ENCODE results near the gene NSUN4.

The NSUN4 gene

DNA sequence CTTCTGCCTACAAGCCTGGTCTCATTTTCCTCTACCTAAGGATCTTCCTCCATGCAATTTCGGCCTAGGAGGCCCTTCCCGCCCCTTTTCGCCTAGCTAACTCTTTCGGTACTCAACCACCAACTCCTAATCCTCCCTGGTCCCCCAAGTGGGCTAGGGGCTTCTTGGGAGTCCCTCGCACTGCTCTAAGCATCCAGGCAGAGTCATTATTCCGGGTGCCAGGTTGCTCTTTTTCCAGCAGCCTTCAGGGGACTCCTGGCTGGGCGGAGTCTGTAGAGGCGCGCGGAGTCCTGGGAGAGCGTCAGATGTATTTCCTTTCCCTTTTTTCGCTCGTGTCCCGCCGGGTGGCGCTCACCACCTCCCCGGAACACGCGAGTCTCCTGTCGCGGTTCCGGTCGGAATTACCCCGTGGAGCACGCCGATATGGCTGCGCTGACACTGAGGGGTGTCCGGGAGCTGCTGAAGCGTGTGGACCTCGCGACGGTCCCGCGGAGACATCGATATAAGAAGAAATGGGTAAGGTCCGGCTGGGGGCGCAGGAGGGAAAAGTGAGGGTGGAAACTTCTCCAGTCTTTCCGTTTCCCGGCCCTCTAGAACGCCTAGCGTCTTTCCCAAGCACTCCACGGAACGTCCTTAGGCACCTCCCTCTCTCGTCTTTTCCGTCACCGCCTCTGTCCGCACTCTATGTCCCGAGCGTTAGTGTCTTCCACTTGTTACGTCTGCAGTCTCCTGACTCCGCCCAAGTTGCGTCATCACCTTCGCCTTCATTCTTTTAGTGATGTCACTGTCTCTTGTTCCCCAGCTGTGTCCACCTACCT, at the start of gene NSUN4:
Gene NSUN4 (plus strand): TSS at position 404 of the 818 bp plus-strand sequence. CDS start 20 bp downstream, at position 424.
- H3K4me1 ChIP-seq (ENCODE audit: control insufficient read depth, insufficient read depth, low read length), result peaks cover 2% of the 10 kb centered on the region
- no peaks in the 10 kb centered on the region for H3K9me3 ChIP-seq (ENCODE audit: control insufficient read depth, insufficient read depth, low read length)
- H3K4me3 ChIP-seq (ENCODE audit: low read depth, low read length), result peak within 1 kb of the TSS; percentile 62
- H3K36me3 ChIP-seq (ENCODE audit: control insufficient read depth, insufficient read depth, low read length), result peaks cover 16% of the 10 kb centered on the region
- no peaks in the 10 kb centered on the region for H3K27me3 ChIP-seq (ENCODE audit: control insufficient read depth, insufficient read depth, low read length)
- H3K9ac ChIP-seq (ENCODE audit: low read depth, low read length), result peak within 1 kb of the TSS; percentile 56

DNA sequence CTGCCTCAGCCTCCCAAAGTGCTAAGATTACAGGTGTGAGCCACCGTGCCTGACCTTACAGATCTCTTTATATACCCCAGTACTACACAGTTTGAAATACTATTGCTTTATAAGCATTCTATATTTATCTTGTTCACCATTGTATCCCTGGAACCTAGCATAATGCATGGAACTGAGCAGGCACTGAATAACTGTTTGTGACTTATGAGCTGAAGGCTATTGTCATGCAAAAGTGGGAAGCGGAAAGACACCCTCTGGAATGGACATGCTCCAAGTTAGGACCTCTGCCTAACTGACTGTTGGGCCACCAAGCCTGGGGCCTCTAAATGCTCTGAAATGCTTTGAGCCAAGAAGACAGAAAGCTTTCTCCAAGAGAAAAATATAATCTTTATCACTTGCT, 45.3 kb upstream of the NSUN4 start:
- no peaks in the 10 kb centered on the region for H3K27me3 ChIP-seq (ENCODE audit: control insufficient read depth, insufficient read depth, low read length)
- H3K36me3 ChIP-seq (ENCODE audit: control insufficient read depth, insufficient read depth, low read length), result peaks cover 9% of the 10 kb centered on the region
- no peak overlapping the region for H3K9ac ChIP-seq (ENCODE audit: low read depth, low read length)
- H3K4me1 ChIP-seq (ENCODE audit: control insufficient read depth, insufficient read depth, low read length), result peaks cover 7% of the 10 kb centered on the region
- no peak overlapping the region for H3K4me3 ChIP-seq (ENCODE audit: low read depth, low read length)
- no peaks in the 10 kb centered on the region for H3K9me3 ChIP-seq (ENCODE audit: control insufficient read depth, insufficient read depth, low read length)

DNA sequence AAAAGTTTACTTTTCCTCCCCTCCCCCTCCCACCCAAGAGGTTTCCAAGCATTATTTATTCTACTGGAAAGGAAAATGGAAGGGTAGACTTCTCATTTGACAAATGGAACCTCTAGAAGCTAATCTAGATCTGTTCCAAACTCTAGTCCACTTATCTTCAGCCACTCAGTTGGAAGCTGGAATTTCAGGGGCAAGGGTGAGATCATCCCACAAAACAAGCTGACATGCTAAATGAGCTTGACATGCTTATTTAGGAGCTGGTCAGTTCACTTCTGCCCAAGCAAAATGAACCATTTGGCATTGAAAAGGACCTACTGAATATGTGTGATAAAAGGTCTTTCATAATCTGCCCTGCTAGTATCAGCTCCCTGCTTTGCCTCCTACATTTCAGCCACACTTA, 42.2 kb upstream of the NSUN4 start:
- H3K4me1 ChIP-seq (ENCODE audit: control insufficient read depth, insufficient read depth, low read length), result peaks cover 7% of the 10 kb centered on the region
- H3K9me3 ChIP-seq (ENCODE audit: control insufficient read depth, insufficient read depth, low read length), result no peaks in the 10 kb centered on the region
- peaks cover 9% of the 10 kb centered on the region for H3K36me3 ChIP-seq (ENCODE audit: control insufficient read depth, insufficient read depth, low read length)
- no peak overlapping the region for H3K4me3 ChIP-seq (ENCODE audit: low read depth, low read length)
- H3K27me3 ChIP-seq (ENCODE audit: control insufficient read depth, insufficient read depth, low read length), result no peaks in the 10 kb centered on the region
- H3K9ac ChIP-seq (ENCODE audit: low read depth, low read length), result peak overlapping the region; percentile 13

DNA sequence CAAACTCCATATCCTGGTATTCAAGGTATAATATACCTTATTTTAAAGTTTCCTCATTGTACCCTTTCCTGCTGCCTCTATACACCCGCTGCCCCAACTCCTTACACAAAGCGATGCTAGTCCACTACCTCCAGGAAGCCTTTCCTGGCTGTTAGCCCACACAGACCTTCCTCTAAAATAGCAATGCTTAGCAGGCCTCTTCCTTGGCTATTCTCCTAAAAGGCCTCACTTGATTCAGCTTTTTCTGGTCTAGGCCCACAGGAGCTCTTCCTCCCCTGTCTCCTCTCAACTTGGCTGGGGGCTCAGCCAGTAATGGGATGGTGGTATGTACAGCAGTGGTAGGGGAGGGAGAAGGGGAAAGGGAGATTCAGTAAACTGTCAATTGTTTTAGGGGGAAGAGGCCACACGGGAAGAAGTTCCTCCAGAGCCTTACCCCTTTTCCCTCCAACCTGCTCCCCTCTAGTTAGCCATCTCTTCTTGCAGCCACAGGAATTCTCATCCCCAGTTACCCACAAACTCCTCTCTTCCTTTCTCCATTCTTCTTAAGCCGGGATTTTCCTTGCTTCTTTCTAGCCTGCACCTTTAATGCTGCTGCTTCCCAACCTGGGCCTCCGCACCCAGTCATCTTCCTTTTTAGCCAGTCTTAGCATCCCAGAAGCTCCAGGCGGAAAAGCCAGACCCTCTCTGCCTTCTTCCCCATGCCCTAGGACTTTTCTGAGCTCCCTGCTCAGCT, 39.8 kb upstream of the NSUN4 start:
- Histone ChIP-seq H3K27me3 (ENCODE audit: control insufficient read depth, insufficient read depth, low read length) (no peaks in the 10 kb centered on the region), H3K4me3 (ENCODE audit: low read depth, low read length) (peak overlapping the region; percentile 98), H3K9ac (ENCODE audit: low read depth, low read length) (peak overlapping the region; percentile 98), H3K9me3 (ENCODE audit: control insufficient read depth, insufficient read depth, low read length) (no peaks in the 10 kb centered on the region), H3K36me3 (ENCODE audit: control insufficient read depth, insufficient read depth, low read length) (peaks cover 9% of the 10 kb centered on the region), H3K4me1 (ENCODE audit: control insufficient read depth, insufficient read depth, low read length) (peaks cover 7% of the 10 kb centered on the region)

DNA sequence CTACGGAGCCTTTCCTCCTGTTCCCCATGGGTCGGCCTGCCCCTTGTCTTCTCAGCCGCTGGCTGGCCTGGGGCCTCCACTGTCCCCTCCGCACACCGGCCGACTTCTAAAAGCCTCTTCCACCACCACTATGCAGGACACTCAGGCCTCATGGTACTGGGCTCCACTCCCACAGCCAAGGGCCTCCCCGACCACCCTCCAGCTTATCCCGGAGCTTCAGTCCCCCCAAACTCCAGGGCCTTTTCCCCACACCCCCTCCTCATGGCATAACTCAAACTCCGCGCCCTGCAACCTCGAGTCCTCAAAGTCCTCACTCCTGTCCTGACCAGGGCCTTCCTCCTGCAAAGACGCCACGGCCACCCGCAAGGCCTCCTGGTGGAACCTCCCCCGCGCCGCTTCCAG, 39.2 kb upstream of the NSUN4 start:
- Histone ChIP-seq H3K27me3 (ENCODE audit: control insufficient read depth, insufficient read depth, low read length) (no peaks in the 10 kb centered on the region), H3K36me3 (ENCODE audit: control insufficient read depth, insufficient read depth, low read length) (peaks cover 9% of the 10 kb centered on the region), H3K4me1 (ENCODE audit: control insufficient read depth, insufficient read depth, low read length) (peaks cover 7% of the 10 kb centered on the region), H3K9me3 (ENCODE audit: control insufficient read depth, insufficient read depth, low read length) (no peaks in the 10 kb centered on the region), H3K4me3 (ENCODE audit: low read depth, low read length) (peak overlapping the region; percentile 98), H3K9ac (ENCODE audit: low read depth, low read length) (peak overlapping the region; percentile 98)

DNA sequence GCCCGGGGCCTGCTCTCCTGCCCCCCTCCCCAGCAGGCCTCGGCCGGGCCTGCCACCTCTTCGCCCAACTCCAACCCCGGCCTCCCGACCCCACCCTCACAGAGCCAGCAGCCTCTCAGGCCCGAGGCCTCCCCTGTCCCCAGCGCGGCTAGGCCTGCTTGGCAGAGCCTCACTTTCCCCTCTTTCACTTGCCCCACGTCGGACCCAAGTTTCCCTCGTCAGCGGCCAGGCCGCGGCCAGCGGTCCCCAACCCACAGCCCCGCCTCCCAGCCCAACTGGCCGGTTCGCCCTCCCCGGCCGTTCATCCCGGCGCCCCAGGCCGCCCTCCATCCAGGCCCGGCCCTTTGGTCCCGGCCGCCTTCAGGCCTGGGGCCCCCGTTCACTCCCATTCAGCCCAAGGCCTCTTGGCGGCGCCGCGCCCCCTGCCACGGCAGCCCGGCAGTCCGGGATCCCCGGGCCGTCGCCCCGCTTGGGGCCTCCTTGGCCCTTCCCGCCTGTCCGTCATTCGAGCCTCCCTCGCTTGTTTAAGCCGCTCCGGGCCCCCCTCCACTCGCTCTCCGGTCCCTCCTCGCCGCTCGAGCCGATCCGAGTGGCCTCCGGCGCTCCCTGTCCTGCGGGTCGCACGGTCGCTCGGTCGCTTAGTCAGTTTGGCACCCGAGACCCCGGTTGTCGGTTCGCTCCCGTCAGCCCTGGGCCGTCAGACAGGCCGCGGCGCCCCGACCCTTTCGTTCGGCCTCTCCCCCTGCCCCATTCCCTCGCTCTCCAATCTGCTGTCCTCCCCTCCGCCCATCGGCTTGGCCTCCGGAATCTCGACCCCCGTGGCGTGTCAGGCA, 38.6 kb upstream of the NSUN4 start:
- Histone ChIP-seq H3K4me1 (ENCODE audit: control insufficient read depth, insufficient read depth, low read length) (peaks cover 7% of the 10 kb centered on the region), H3K9ac (ENCODE audit: low read depth, low read length) (peak overlapping the region; percentile 98), H3K9me3 (ENCODE audit: control insufficient read depth, insufficient read depth, low read length) (no peaks in the 10 kb centered on the region), H3K36me3 (ENCODE audit: control insufficient read depth, insufficient read depth, low read length) (peaks cover 9% of the 10 kb centered on the region), H3K4me3 (ENCODE audit: low read depth, low read length) (peak overlapping the region; percentile 98), H3K27me3 (ENCODE audit: control insufficient read depth, insufficient read depth, low read length) (no peaks in the 10 kb centered on the region)

DNA sequence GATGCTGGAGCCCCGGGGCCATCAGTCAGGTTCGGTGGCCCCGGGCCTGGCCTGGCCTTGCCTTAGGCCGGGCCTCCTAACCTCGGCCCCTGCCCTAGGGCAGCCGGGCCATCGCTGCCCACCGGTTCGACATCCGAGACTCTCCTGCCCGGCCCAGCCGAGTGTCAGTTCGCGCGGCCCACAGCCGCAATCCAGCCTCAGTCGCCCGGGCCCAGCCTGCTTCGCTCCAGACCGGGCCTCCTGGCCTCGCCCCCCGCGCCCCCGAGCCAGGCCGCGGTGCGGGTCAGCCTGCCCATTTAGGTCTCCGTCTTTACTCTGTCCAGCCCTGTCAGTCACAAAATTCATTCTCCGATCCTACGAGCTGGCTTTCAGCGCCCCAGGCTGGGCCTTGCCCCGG, 38.0 kb upstream of the NSUN4 start:
- no peaks in the 10 kb centered on the region for H3K9me3 ChIP-seq (ENCODE audit: control insufficient read depth, insufficient read depth, low read length)
- peak overlapping the region; percentile 98 for H3K4me3 ChIP-seq (ENCODE audit: low read depth, low read length)
- H3K36me3 ChIP-seq (ENCODE audit: control insufficient read depth, insufficient read depth, low read length), result peaks cover 3% of the 10 kb centered on the region
- peak overlapping the region; percentile 98 for H3K9ac ChIP-seq (ENCODE audit: low read depth, low read length)
- peaks cover 11% of the 10 kb centered on the region for H3K4me1 ChIP-seq (ENCODE audit: control insufficient read depth, insufficient read depth, low read length)
- no peaks in the 10 kb centered on the region for H3K27me3 ChIP-seq (ENCODE audit: control insufficient read depth, insufficient read depth, low read length)

DNA sequence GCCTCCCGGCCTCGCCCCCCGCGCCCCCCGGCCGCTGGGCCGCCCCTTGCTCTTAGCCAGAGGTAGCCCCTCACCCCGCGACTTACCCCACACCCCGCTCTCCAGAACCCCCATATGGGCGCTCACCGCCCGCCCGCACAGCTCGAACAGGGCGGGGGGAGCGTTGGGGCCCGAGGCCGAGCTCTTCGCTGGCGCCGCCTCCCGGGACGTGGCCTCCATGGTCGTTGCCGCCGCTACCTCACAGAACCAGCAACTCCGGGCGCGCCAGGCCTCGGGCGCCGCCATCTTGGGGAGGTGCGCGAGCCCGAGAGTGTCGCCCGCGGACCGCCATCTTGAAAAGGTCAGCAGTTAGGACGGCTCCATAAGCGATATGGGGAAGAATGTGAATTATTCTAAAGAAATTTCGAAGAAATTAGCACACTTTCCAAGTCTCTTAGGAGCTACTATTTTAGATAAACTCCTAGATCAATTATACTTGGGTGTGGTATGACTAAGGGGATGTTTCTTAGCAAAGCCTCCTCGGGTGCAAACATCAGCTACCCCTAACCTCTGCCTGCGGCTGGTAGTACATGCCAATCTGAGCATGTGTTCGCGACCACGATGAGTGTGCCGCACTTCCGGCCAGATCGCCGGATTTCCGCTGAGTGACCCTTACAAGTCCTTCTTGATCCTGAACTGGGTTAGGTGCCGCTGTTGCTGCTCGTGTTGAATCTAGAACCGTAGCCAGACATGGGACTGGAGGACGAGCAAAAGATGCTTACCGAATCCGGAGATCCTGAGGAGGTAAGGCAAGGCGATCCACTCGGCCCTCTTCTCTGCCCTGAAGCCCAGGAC, 37.4 kb upstream of the NSUN4 start, which contains the start of the genes LRRC41 and UQCRH:
Gene LRRC41 (minus strand): TSS at position 579 of the 834 bp plus-strand sequence. CDS start 294 bp downstream, at position 285.
Gene UQCRH (plus strand): TSS at position 661 of the 834 bp plus-strand sequence. CDS start 69 bp downstream, at position 730.
- Histone ChIP-seq H3K9me3 (ENCODE audit: control insufficient read depth, insufficient read depth, low read length) (no peaks in the 10 kb centered on the region), H3K4me1 (ENCODE audit: control insufficient read depth, insufficient read depth, low read length) (peaks cover 16% of the 10 kb centered on the region), H3K4me3 (ENCODE audit: low read depth, low read length) (peak within 1 kb of the TSS; percentile 98), H3K9ac (ENCODE audit: low read depth, low read length) (peak within 1 kb of the TSS; percentile 98), H3K36me3 (ENCODE audit: control insufficient read depth, insufficient read depth, low read length) (no peaks in the 10 kb centered on the region), H3K27me3 (ENCODE audit: control insufficient read depth, insufficient read depth, low read length) (no peaks in the 10 kb centered on the region)

DNA sequence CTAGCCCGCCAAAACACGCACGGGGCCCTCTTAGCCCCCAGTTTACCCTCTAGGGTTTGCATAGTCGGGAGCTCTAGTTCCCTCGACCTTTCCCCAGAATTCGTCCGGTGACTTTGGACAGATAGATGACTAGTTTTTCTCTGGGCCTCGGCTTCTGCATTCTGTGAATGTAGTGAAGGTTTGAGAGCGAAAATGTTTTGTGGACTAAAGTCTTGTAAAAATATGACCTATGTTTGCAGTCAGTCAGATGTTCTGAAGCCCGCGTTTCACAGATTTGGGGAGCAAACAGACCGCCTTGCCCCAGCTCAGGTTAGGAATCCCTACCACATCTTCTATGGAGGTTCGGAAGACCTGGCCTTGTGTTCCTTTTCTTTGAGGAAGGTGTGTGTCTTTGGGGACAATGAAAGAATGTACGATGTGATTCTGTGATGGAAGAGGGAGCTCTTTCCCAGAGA, 36.7 kb upstream of the NSUN4 start:
- Histone ChIP-seq H3K9me3 (ENCODE audit: control insufficient read depth, insufficient read depth, low read length) (no peaks in the 10 kb centered on the region), H3K36me3 (ENCODE audit: control insufficient read depth, insufficient read depth, low read length) (no peaks in the 10 kb centered on the region), H3K9ac (ENCODE audit: low read depth, low read length) (peak overlapping the region; percentile 98), H3K4me1 (ENCODE audit: control insufficient read depth, insufficient read depth, low read length) (peaks cover 14% of the 10 kb centered on the region), H3K27me3 (ENCODE audit: control insufficient read depth, insufficient read depth, low read length) (no peaks in the 10 kb centered on the region), H3K4me3 (ENCODE audit: low read depth, low read length) (peak overlapping the region; percentile 98)

DNA sequence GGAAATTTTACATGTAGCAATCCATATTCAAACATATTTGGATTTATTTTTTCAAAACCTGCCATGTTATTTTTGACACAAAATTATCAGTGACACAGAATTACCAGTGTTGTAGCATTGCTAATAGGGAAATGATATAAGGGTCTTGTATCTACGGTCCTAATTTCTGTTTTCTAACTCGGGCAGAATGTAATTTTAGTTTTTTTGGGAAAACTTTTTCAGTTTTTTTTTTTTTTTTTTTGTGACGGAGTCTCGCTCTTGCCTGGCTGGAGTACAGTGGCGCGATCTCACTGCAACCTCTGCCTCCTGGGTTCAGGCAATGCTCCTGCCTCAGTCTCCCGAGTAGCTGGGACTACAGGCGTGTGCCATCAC, 34.5 kb upstream of the NSUN4 start:
- Histone ChIP-seq H3K4me1 (ENCODE audit: control insufficient read depth, insufficient read depth, low read length) (peaks cover 11% of the 10 kb centered on the region), H3K27me3 (ENCODE audit: control insufficient read depth, insufficient read depth, low read length) (no peaks in the 10 kb centered on the region), H3K4me3 (ENCODE audit: low read depth, low read length) (peak overlapping the region; percentile 30), H3K9ac (ENCODE audit: low read depth, low read length) (no peak overlapping the region), H3K36me3 (ENCODE audit: control insufficient read depth, insufficient read depth, low read length) (peaks cover 10% of the 10 kb centered on the region), H3K9me3 (ENCODE audit: control insufficient read depth, insufficient read depth, low read length) (no peaks in the 10 kb centered on the region)
